Vagina (tissue), 2 donors: ENCODE results near the gene RICTOR. TPM values are rescaled to one million over a fixed set of nuclear protein-coding genes. Genes with fewer than 3 reads are reported as not detected.

Source experiments
- DNase-seq, 2 donors: peaks; one replicate each; pipeline ENCODE4 v3.0.0-alpha.2; 2017; ENCODE audit errors: extremely low spot score in 2 of 2
- H3K27ac ChIP-seq: fragments of 200-600 bp; sonication (generic); one replicate; pipeline ENCODE4 v1.5.1; 2019
- H3K27me3 ChIP-seq: fragments of 200-600 bp; sonication (generic); one replicate; pipeline ENCODE4 v1.5.1; 2019
- H3K36me3 ChIP-seq, 2 donors: fragments of 200-600 bp; sonication (generic); one replicate each; pipeline ENCODE4 v1.5.1; 2017 to 2019
- H3K4me1 ChIP-seq: fragments of 200-600 bp; sonication (generic); one replicate; pipeline ENCODE4 v1.5.1; 2019
- H3K4me3 ChIP-seq, 2 donors: fragments of 200-600 bp; sonication (generic); 1 replicate in 1 of 2; 2 replicates in 1 of 2; pipeline ENCODE4 v1.5.1; 2016 to 2019
- H3K9me3 ChIP-seq: fragments of 200-600 bp; sonication (generic); one replicate; pipeline ENCODE4 v1.5.1; 2019
- CTCF ChIP-seq, 3 experiments: fragments of 450-650 bp in 2 of 3; fragments of 200-600 bp in 1 of 3; sonication (generic) in 1 of 3; IDR thresholded peaks; one replicate each; pipeline ENCODE4 v1.5.1; 2017 to 2019; ENCODE audit warnings: antibody characterized with exemption in 3 of 3, mild to moderate bottlenecking in 2 of 3, moderate library complexity in 2 of 3
- POLR2A ChIP-seq, 2 donors: fragments of 450-650 bp; IDR thresholded peaks; one replicate each; pipeline ENCODE4 v1.6.1; 2017; ENCODE audit warnings: antibody characterized with exemption in 2 of 2, mild to moderate bottlenecking in 2 of 2, moderate library complexity in 2 of 2
- POLR2AphosphoS5 ChIP-seq, 2 donors: sonication (generic); formaldehyde crosslinking; IDR thresholded peaks; one replicate each; pipeline ENCODE4 v1.9.0; 2017; ENCODE audit warnings: antibody characterized with exemption in 2 of 2, mild to moderate bottlenecking in 2 of 2, low read depth in 1 of 2; ENCODE audit not compliant: insufficient read depth in 1 of 2
- intact Hi-C: fragments of 100-400 bp; cut with DNase I; formaldehyde crosslinking; loops from one replicate; pipeline ENCODE4 v1.15.1; 2023
- total RNA-seq: library from RNA; depleted of rRNA; stranded (reverse); fragments of >200 nt; gene quantifications from one replicate; pipeline ENCODE4 v1.2.3, GENCODE V29; 2016

Gene RICTOR
- total RNA-seq, 1 donor from 2014 or later, result 39.3 TPM

GRCh38 chr5:38931731-38932130, 142.5 kb downstream of the RICTOR start:
- H3K9me3 ChIP-seq, result no peaks in the 10 kb centered on the region
- no peak overlapping the region for H3K4me3 ChIP-seq
- intact Hi-C loops, result no loop called here
- H3K4me1 ChIP-seq, result no peaks in the 10 kb centered on the region
- TF ChIP-seq POLR2A (IDR thresholded peaks at IDR 0.05) (no peak), CTCF (IDR thresholded peaks at IDR 0.05) (no peak), POLR2AphosphoS5 (IDR thresholded peaks at IDR 0.05; ENCODE audit: insufficient read depth in 1 of 2, low read depth in 1 of 2) (no peak)
- no peaks in the 10 kb centered on the region for H3K27me3 ChIP-seq
- H3K27ac ChIP-seq, result no peak overlapping the region
- peaks cover 0 to 21% of the 10 kb centered on the region in 2 donors for H3K36me3 ChIP-seq
- no peak for DNase-seq

- DNase-seq, result no peak
- H3K9me3 ChIP-seq, result no peaks in the 10 kb centered on the region
- H3K4me3 ChIP-seq, result no peak overlapping the region
- TF ChIP-seq POLR2A (IDR thresholded peaks at IDR 0.05) (no peak), POLR2AphosphoS5 (IDR thresholded peaks at IDR 0.05; ENCODE audit: insufficient read depth in 1 of 2, low read depth in 1 of 2) (no peak), CTCF (IDR thresholded peaks at IDR 0.05) (no peak)
- H3K27ac ChIP-seq, result no peak overlapping the region
- intact Hi-C loops, result loop anchor here (10.0 kb wide), 1 partner anchor 85 kb away; the partner anchor contains the start of gene OSMR
- H3K4me1 ChIP-seq, result peaks cover 1% of the 10 kb centered on the region
- no peaks in the 10 kb centered on the region for H3K27me3 ChIP-seq
- H3K36me3 ChIP-seq, result peaks cover 0 to 21% of the 10 kb centered on the region in 2 donors
Measured at GRCh38 chr5:38929838-38930237, 144.4 kb downstream of the RICTOR start.

- peaks cover 20% of the 10 kb centered on the region for H3K4me1 ChIP-seq
- intact Hi-C loops, result loop anchor here (10.0 kb wide), 1 partner anchor 83 kb away; the partner anchor contains the start of gene OSMR
- peaks cover 0 to 8% of the 10 kb centered on the region in 2 donors for H3K36me3 ChIP-seq
- DNase-seq, result no peak
- no peak overlapping the region for H3K4me3 ChIP-seq
- H3K9me3 ChIP-seq, result no peaks in the 10 kb centered on the region
- TF ChIP-seq POLR2AphosphoS5 (IDR thresholded peaks at IDR 0.05; ENCODE audit: insufficient read depth in 1 of 2, low read depth in 1 of 2), result no peak
- no peak for TF ChIP-seq CTCF (IDR thresholded peaks at IDR 0.05)
- no peak for TF ChIP-seq POLR2A (IDR thresholded peaks at IDR 0.05)
- H3K27ac ChIP-seq, result no peak overlapping the region
- H3K27me3 ChIP-seq, result no peaks in the 10 kb centered on the region
Measured at GRCh38 chr5:38927470-38927869, 146.7 kb downstream of the RICTOR start.

GRCh38 chr5:38926121-38926520, 148.1 kb downstream of the RICTOR start:
- H3K4me1 ChIP-seq, result peaks cover 20% of the 10 kb centered on the region
- H3K36me3 ChIP-seq, result peaks cover 0 to 7% of the 10 kb centered on the region in 2 donors
- TF ChIP-seq CTCF (IDR thresholded peaks at IDR 0.05), result no peak
- no peaks in the 10 kb centered on the region for H3K9me3 ChIP-seq
- intact Hi-C loops, result loop anchor here (10.0 kb wide), 1 partner anchor 81 kb away; the partner anchor contains the start of gene OSMR
- no peak overlapping the region for H3K4me3 ChIP-seq
- H3K27ac ChIP-seq, result peak overlapping the region; percentile 16
- H3K27me3 ChIP-seq, result no peaks in the 10 kb centered on the region
- DNase-seq, result no peak

GRCh38 chr5:38925154-38925925, 148.9 kb downstream of the RICTOR start:
- TF ChIP-seq CTCF (IDR thresholded peaks at IDR 0.05) (no peak), POLR2AphosphoS5 (IDR thresholded peaks at IDR 0.05; ENCODE audit: insufficient read depth in 1 of 2, low read depth in 1 of 2) (no peak), POLR2A (IDR thresholded peaks at IDR 0.05) (no peak)
- no peaks in the 10 kb centered on the region for H3K9me3 ChIP-seq
- intact Hi-C loops, result loop anchor here (10.0 kb wide), 1 partner anchor 81 kb away; the partner anchor contains the start of gene OSMR
- peak overlapping the region; percentile 16 for H3K27ac ChIP-seq
- peaks cover 0 to 7% of the 10 kb centered on the region in 2 donors for H3K36me3 ChIP-seq
- peaks cover 20% of the 10 kb centered on the region for H3K4me1 ChIP-seq
- no peak for DNase-seq
- no peaks in the 10 kb centered on the region for H3K27me3 ChIP-seq
- no peak overlapping the region for H3K4me3 ChIP-seq
